BLaER1 (cell line): Measurements from ENCODE around the gene TEAD4.
A peak's percentile ranks its signal among the peaks of the same experiment; 100 is the strongest.
"Not testable (repeated sequence)": the region's sequence is repeated elsewhere in the genome, so short reads cannot be mapped to it uniquely, and the experiment has no call there.

Experiments
- H3K27ac ChIP-seq: shearing (Covaris generic); formaldehyde crosslinking; 2 replicates; pipeline ENCODE4 v1.8.1; 2022
- H3K27me3 ChIP-seq: shearing (Covaris generic); formaldehyde crosslinking; 2 replicates; pipeline ENCODE4 v1.8.1; 2022
- H3K36me3 ChIP-seq: shearing (Covaris generic); formaldehyde crosslinking; 2 replicates; pipeline ENCODE4 v1.8.1; 2022
- H3K4me1 ChIP-seq: shearing (Covaris generic); formaldehyde crosslinking; 2 replicates; pipeline ENCODE4 v1.8.1; 2022
- H3K4me2 ChIP-seq: shearing (Covaris generic); formaldehyde crosslinking; 2 replicates; pipeline ENCODE4 v1.8.1; 2022
- H3K4me3 ChIP-seq: shearing (Covaris generic); formaldehyde crosslinking; 2 replicates; pipeline ENCODE4 v1.8.1; 2022
- H3K9ac ChIP-seq: shearing (Covaris generic); formaldehyde crosslinking; 2 replicates; pipeline ENCODE4 v1.8.1; 2022
- H3K9me3 ChIP-seq: shearing (Covaris generic); formaldehyde crosslinking; 2 replicates; pipeline ENCODE4 v1.8.1; 2022
- H4K20me1 ChIP-seq: shearing (Covaris generic); formaldehyde crosslinking; 2 replicates; pipeline ENCODE4 v1.8.1; 2022
- Cebpa-rat ChIP-seq: shearing (Covaris generic); IDR thresholded peaks from 2 replicates; pipeline ENCODE4 v1.8.1; 2022

Gene TEAD4

DNA sequence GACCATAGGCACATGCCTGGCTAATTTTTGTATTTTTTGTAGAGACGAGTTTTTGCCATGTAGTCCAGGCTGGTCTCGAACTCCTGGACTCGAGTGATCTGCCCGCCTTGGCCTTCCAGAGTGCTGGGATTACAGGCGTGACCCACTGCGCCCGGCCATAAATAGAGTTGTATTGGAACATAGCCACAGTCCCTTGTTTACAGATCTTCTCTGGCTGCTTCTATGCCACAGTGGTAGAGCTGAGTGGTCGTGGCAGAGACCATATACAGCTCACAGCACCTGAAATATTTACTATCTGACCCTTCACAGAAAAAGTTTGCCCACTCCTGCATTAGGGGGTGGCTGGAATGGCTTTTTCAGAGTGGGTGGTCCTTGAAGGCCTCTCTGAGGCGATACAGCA is 90.0 kb downstream of the TEAD4 start:
- Histone ChIP-seq H3K27ac (peak overlapping the region; percentile 74), H3K4me3 (peak overlapping the region; percentile 24; the same call in 1 of the 2 replicates), H3K36me3 (no peaks in the 10 kb centered on the region), H3K9ac (peak overlapping the region; percentile 49; the same call in 1 of the 2 replicates), H3K27me3 (no peaks in the 10 kb centered on the region), H3K4me2 (peak overlapping the region; percentile 79), H3K4me1 (peaks cover 76% of the 10 kb centered on the region), H4K20me1 (no peaks in the 10 kb centered on the region), H3K9me3 (no peaks in the 10 kb centered on the region)
- no peak for TF ChIP-seq Cebpa-rat

DNA sequence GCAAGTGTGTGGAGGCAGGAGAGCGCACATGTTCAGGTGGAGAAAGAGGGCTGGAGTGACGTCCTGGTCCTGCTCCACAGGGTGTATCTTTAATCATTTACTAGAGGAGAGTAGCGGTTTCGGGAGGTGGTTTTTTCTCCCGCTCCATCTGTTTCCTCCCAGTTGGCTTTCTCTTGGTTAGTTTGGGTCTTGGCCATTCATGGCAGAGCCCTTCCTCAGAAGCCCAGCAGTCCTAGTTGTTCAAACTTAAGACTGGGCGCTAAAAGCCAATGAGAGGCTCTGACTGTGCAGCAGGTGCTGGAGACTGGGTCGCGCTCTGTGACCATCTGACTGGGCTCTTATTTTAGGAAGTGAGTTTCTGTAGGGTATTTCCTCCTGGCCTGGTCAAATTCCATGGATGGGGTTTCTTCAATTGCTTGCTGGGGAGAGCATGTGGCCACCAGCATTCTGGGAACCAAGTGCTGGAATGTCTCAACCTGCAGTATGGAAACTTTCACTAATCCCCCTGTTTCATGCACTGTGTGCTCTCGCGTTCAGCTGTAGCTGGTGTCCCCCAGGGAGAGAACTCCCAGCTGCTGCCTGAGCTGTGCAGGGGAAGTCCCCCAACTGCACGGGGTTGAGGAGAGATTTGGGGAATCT is 90.5 kb downstream of the TEAD4 start:
- H3K9ac ChIP-seq = peak overlapping the region; percentile 49; the same call in 1 of the 2 replicates
- no peak for TF ChIP-seq Cebpa-rat
- H4K20me1 ChIP-seq = no peaks in the 10 kb centered on the region
- H3K36me3 ChIP-seq = no peaks in the 10 kb centered on the region
- peak overlapping the region; percentile 74 for H3K27ac ChIP-seq
- peak overlapping the region; percentile 24; the same call in 1 of the 2 replicates for H3K4me3 ChIP-seq
- peak overlapping the region; percentile 79 for H3K4me2 ChIP-seq
- no peaks in the 10 kb centered on the region for H3K27me3 ChIP-seq
- H3K9me3 ChIP-seq = no peaks in the 10 kb centered on the region
- H3K4me1 ChIP-seq = peaks cover 71% of the 10 kb centered on the region

DNA sequence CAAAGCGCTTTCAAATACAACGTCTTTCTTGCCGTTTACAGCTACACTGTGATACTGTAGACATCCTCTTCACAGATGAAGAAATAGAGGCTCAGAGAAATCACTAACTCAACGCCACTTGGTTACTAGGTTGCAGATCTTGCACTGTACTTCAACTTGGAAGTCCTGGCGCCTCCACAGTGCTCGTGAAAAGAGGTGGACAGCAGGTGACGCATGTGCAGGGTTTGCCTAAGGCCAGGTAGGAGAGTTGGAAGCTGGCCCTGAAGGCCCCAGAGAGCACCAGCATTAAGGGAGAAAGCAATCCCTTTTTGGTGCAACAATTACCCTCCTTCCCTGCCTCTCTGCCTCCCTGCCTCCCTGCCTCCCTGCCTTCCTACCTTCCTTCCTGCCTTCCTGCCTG is 95.2 kb downstream of the TEAD4 start:
- Histone ChIP-seq H3K9ac (no peak overlapping the region), H3K9me3 (no peaks in the 10 kb centered on the region), H3K4me3 (no peak overlapping the region), H4K20me1 (no peaks in the 10 kb centered on the region), H3K27me3 (no peaks in the 10 kb centered on the region; the same call in 1 of the 2 replicates), H3K4me1 (peaks cover 31% of the 10 kb centered on the region), H3K4me2 (no peak overlapping the region), H3K27ac (no peak overlapping the region), H3K36me3 (no peaks in the 10 kb centered on the region)
- no peak for TF ChIP-seq Cebpa-rat

DNA sequence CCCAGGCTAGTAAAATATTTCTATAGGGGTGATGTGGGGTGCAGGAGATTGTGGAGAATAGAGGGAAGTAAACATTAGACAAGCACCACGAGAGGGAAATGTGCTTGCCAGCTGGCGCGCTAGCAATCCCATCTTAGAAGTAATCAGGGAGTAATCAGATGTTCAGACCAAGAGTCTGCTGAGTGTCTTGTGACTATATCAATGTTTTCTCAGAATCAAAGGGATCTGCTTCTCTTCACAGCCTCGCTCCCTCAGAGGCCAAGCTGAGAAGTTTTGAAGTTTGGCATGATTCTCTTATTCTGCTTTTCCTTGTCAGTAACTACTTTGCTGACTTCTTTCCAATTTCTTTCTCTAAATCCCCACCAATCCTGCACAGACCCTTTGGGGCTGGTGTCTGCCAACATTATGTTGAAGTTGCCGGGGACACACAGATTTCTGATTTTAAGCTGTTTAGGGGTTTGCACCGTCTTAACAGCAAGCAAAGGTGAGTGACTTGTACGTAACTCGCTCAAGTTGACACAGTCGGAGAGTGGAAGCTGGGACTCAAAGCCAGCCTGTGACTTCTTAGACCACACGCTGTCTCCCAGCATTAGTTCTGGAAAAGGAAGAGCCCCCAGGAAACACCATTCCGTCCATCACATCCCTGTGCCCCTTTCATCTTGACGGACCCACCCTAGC is 96.0 kb downstream of the TEAD4 start:
- Histone ChIP-seq H3K9me3 (no peaks in the 10 kb centered on the region), H4K20me1 (no peaks in the 10 kb centered on the region), H3K27ac (no peak overlapping the region), H3K4me2 (no peak overlapping the region), H3K4me1 (peaks cover 23% of the 10 kb centered on the region), H3K9ac (no peak overlapping the region), H3K27me3 (no peaks in the 10 kb centered on the region; the same call in 1 of the 2 replicates), H3K36me3 (no peaks in the 10 kb centered on the region), H3K4me3 (no peak overlapping the region)
- no peak for TF ChIP-seq Cebpa-rat

DNA sequence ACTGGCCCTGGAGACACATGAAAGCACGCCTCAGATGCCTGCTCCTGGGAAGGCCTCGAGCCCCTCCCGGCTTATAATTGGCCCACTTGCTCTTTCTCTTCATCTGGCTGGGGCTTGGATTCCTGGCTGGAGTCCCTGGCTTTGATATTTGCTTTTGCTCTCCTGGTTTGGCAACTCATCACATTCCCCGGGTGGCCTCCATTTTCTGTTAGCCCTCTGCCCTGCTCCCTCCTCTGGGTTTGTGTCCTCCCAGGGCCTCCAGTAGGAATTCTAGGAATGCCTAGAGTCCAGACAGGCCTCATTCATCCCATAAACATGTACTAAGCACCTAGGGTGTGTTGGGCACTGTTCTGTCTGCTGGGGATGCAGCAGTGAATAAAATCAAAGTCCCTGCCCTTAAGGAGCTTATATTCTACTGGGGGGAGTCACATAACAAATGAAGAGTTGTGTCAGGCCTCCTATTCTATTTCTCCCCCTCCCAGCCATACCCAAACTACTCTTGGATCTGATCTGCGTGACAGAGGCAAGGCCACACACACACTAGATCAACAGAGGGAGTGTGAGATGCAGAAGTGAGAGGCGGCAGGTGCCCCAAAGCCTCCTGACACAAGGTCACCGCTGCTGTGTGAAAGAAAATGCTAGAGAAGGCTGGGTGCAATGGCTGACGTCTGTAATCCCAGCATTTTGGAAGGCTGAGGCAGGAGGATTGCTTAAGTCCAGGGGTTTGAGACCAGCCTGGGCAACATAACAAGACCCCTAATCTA is 96.7 kb downstream of the TEAD4 start:
- no peaks in the 10 kb centered on the region for H3K36me3 ChIP-seq
- TF ChIP-seq Cebpa-rat = no peak
- peaks cover 15% of the 10 kb centered on the region for H3K4me1 ChIP-seq
- no peak overlapping the region for H3K4me3 ChIP-seq
- no peaks in the 10 kb centered on the region for H3K9me3 ChIP-seq
- H3K27me3 ChIP-seq = no peaks in the 10 kb centered on the region; the same call in 1 of the 2 replicates
- H4K20me1 ChIP-seq = no peaks in the 10 kb centered on the region
- H3K4me2 ChIP-seq = no peak overlapping the region; the same call in 1 of the 2 replicates
- H3K9ac ChIP-seq = no peak overlapping the region
- no peak overlapping the region for H3K27ac ChIP-seq

DNA sequence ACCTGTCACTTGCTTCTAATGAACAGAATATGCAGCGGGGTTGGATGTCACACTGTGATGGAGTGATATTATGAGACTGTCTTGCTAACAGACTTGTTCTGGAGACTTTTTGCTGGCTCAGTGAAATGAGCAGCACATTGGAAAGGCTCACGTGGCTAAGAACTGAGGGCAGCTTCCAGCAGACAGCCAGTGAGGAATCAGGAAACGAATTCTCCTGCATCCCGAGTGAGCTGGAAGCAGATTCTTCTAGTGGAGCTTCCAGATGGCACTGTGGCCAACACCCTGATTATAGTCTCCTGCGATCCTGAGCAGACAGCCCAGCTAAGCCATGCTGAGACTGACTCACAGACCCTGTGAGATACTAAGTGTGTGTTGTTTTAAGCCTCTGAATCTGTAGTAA is 101.9 kb downstream of the TEAD4 start:
- Histone ChIP-seq H3K27ac (no peak overlapping the region), H3K4me1 (peaks cover 14% of the 10 kb centered on the region), H3K4me2 (no peak overlapping the region), H3K9me3 (peaks cover 13% of the 10 kb centered on the region), H3K9ac (no peak overlapping the region), H3K36me3 (no peaks in the 10 kb centered on the region), H3K27me3 (no peaks in the 10 kb centered on the region), H4K20me1 (no peaks in the 10 kb centered on the region), H3K4me3 (no peak overlapping the region)
- no peak for TF ChIP-seq Cebpa-rat

DNA sequence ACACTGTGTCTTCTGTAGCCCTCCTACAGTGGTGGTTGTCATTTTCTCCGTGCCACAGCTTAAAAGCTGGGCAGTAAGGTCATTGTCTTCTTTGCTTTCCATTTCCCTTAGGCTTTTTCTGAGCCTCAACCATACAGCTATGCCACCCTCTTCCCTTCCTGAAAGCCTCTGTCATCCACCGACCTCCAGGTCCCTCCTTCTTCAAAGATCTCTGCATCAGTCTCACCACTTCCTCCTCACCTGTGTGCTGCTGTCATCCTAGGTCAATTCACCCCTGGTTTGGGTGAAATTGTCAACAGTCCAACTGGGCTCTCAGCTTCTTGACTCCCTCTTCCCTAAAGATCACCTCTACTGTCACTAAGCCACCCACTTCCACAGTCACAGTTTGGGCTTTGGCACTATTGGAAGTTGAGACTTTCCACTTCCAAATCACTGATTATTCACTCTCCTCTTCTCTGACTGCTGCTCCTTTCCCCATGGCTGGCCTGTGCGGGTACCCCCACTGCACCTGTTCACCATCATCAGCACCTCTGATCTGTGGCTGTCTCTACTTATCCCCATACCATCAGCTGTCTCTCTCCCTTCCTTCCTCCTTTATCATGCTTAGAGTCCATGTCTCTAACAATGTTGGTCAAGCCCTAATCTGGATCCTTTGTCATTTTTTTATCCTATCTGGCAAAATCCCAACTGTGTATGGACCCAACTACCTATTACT is 102.5 kb downstream of the TEAD4 start:
- peaks cover 13% of the 10 kb centered on the region for H3K9me3 ChIP-seq
- no peaks in the 10 kb centered on the region for H4K20me1 ChIP-seq
- no peaks in the 10 kb centered on the region for H3K27me3 ChIP-seq
- no peak for TF ChIP-seq Cebpa-rat
- peaks cover 14% of the 10 kb centered on the region for H3K4me1 ChIP-seq
- H3K36me3 ChIP-seq = no peaks in the 10 kb centered on the region
- H3K4me2 ChIP-seq = no peak overlapping the region
- H3K9ac ChIP-seq = no peak overlapping the region
- no peak overlapping the region for H3K27ac ChIP-seq
- no peak overlapping the region for H3K4me3 ChIP-seq

DNA sequence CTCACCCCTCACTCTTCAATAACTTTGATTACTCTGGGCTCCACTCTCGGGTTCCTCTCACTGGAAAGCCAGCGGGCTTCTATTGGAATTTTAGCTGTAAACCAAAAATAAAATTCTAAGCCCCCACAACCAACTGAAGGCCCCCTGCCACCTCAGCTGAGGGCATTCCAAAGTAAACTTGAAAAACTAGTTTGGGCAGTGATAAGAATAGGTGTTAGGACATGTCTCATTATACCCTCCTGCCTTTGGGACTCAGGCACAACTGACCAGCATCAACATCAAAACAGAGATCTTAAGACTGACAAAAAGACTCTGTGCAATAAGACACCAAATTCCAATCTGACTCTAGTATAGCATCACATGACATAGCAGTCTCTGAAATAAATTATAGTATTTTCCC is 106.1 kb downstream of the TEAD4 start:
- TF ChIP-seq Cebpa-rat = no peak
- peaks cover 41% of the 10 kb centered on the region for H3K4me1 ChIP-seq
- no peak overlapping the region for H3K4me2 ChIP-seq
- H3K36me3 ChIP-seq = no peaks in the 10 kb centered on the region
- H3K4me3 ChIP-seq = no peak overlapping the region
- H4K20me1 ChIP-seq = no peaks in the 10 kb centered on the region
- H3K9me3 ChIP-seq = peaks cover 13% of the 10 kb centered on the region
- no peak overlapping the region for H3K27ac ChIP-seq
- 0 out of 2 replicates have a peak, but pooled peaks cover under 1% of the 10 kb centered on the region for H3K27me3 ChIP-seq
- no peak overlapping the region for H3K9ac ChIP-seq

DNA sequence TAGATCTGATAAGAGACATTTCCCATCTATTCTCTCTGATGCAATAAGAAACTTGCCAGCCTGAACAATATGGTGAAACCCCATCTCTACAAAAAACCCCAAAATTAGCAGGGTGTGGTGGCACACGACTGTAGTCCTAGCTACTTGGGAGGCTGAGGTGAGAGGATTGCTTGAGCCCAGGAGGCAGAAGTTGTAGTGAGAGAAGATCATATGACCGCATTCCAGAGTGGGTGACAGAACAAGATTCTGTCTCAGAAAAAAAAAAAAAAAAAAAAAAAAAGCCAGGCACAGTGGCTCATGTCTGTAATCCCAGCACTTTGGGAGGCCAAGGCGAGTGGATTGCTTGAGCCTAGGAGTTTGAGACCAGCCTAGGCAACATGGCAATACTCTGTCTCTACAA is 106.6 kb downstream of the TEAD4 start:
- H3K4me2 ChIP-seq = peak overlapping the region; percentile 84
- H3K4me3 ChIP-seq, H4K20me1 ChIP-seq, H3K9ac ChIP-seq, H3K27me3 ChIP-seq, H3K36me3 ChIP-seq: not testable (repeated sequence)
- H3K4me1 ChIP-seq = peaks cover 47% of the 10 kb centered on the region
- H3K27ac ChIP-seq = 0 out of 2 replicates have a peak overlapping the region, but pooled peaks have one; percentile 22
- peaks cover 13% of the 10 kb centered on the region for H3K9me3 ChIP-seq
